Esophagus mucosa (tissue), 1 donor: ENCODE measurements around the gene LRP3. TPM values are rescaled to one million over a fixed set of nuclear protein-coding genes. Genes with fewer than 3 reads are reported as not detected.
A peak's percentile ranks its signal among the peaks of the same experiment; 100 is the strongest.

Experiments
- ATAC-seq: fragments of 200-7000 bp; cut with Tn5 transposase; one replicate; pipeline ENCODE4 v1.9.1; 2020
- total RNA-seq: library from RNA; stranded (reverse); gene quantifications from one replicate; pipeline ENCODE4 v1.2.4, GENCODE V29; 2023
- donor health status: DM: yes; HTN: yes; CAD: no.

The LRP3 gene
- total RNA-seq, 1 donor from 2014 or later: 3.9 TPM

- ATAC-seq: no peak
These were observed 46.1 kb downstream of the LRP3 start for GRCh38 chr19:33240181-33240771.

GRCh38 chr19:33241091-33241529 lies 47.0 kb downstream of the LRP3 start:
- ATAC-seq: no peak

GRCh38 chr19:33241530-33242101 lies 47.5 kb downstream of the LRP3 start:
- ATAC-seq: peak; percentile 31

- ATAC-seq: no peak
These were observed 48.0 kb downstream of the LRP3 start for GRCh38 chr19:33242131-33242530.

GRCh38 chr19:33242911-33243310 lies 48.8 kb downstream of the LRP3 start:
- ATAC-seq: no peak

- peak; percentile 9 for ATAC-seq
These were observed 52.0 kb downstream of the LRP3 start for GRCh38 chr19:33245948-33246708.

- ATAC-seq: no peak
These were observed 52.7 kb downstream of the LRP3 start for GRCh38 chr19:33246709-33247440.

GRCh38 chr19:33247441-33247819 lies 53.3 kb downstream of the LRP3 start:
- ATAC-seq: no peak

- ATAC-seq: no peak
These were observed 54.0 kb downstream of the LRP3 start for GRCh38 chr19:33248104-33248503.

GRCh38 chr19:33248553-33248953 lies 54.4 kb downstream of the LRP3 start:
- no peak for ATAC-seq

- peak; percentile 58 for ATAC-seq
These were observed 55.0 kb downstream of the LRP3 start for GRCh38 chr19:33248954-33249613.

GRCh38 chr19:33249740-33250366 lies 55.7 kb downstream of the LRP3 start:
- ATAC-seq: no peak

- ATAC-seq: no peak
These were observed 56.4 kb downstream of the LRP3 start for GRCh38 chr19:33250500-33250899.

GRCh38 chr19:33251076-33251475 lies 56.9 kb downstream of the LRP3 start:
- ATAC-seq: no peak

- no peak for ATAC-seq
These were observed 57.5 kb downstream of the LRP3 start for GRCh38 chr19:33251526-33252090.

- no peak for ATAC-seq
These were observed 58.4 kb downstream of the LRP3 start for GRCh38 chr19:33252418-33252962.

GRCh38 chr19:33252971-33253370 lies 58.8 kb downstream of the LRP3 start:
- ATAC-seq: no peak

GRCh38 chr19:33254245-33254824 lies 60.2 kb downstream of the LRP3 start:
- ATAC-seq: no peak

- ATAC-seq: no peak
These were observed 61.7 kb downstream of the LRP3 start for GRCh38 chr19:33255781-33256180.

GRCh38 chr19:33256261-33256660 lies 62.1 kb downstream of the LRP3 start:
- ATAC-seq: no peak

- no peak for ATAC-seq
These were observed 63.7 kb downstream of the LRP3 start for GRCh38 chr19:33257828-33258227.
